ENCODE data around the gene IQSEC1.

The IQSEC1 gene

GRCh38 chr3:13104511-13104910 lies 31.3 kb upstream of the IQSEC1 start:
- no peak overlapping the region for H3K9ac ChIP-seq (ENCODE audit: low read length)
- H3K4me2 ChIP-seq (ENCODE audit: low read depth, low read length, poor library complexity, severe bottlenecking): no peak overlapping the region
- no peaks in the 10 kb centered on the region for H3F3A ChIP-seq (ENCODE audit: insufficient read depth)
- H3K4me3 ChIP-seq (ENCODE audit: insufficient read depth, low read length, poor library complexity, severe bottlenecking): no peak overlapping the region
- H2AFZ ChIP-seq (ENCODE audit: low read depth, low read length, severe bottlenecking): no peak overlapping the region
- H3K79me2 ChIP-seq (ENCODE audit: insufficient read depth, low read length): no peaks in the 10 kb centered on the region
- no peaks in the 10 kb centered on the region for H3K36me3 ChIP-seq (ENCODE audit: low read length)
- H4K20me1 ChIP-seq (ENCODE audit: low read depth, low read length): no peaks in the 10 kb centered on the region
- TF ChIP-seq EZH2phosphoT487 (conservative IDR thresholded peaks at IDR 0.05; ENCODE audit: low read length) (no peak), CTCF (IDR thresholded peaks at IDR 0.05; ENCODE audit: insufficient read depth, low read length, poor library complexity, severe bottlenecking) (no peak)
- no peaks in the 10 kb centered on the region for H3K27me3 ChIP-seq (ENCODE audit: low read length)
- no peaks in the 10 kb centered on the region for H3K9me3 ChIP-seq (ENCODE audit: insufficient read depth, low read length)
- no peaks in the 10 kb centered on the region for H3K9me2 ChIP-seq (replicated peaks; ENCODE audit: insufficient read depth, low read length)
- H3K27ac ChIP-seq (ENCODE audit: low read depth, low read length): no peak overlapping the region

- H3K36me3 ChIP-seq (ENCODE audit: low read length): no peaks in the 10 kb centered on the region
- H3K79me2 ChIP-seq (ENCODE audit: insufficient read depth, low read length): no peaks in the 10 kb centered on the region
- H3K4me3 ChIP-seq (ENCODE audit: insufficient read depth, low read length, poor library complexity, severe bottlenecking): no peak overlapping the region
- H2AFZ ChIP-seq (ENCODE audit: low read depth, low read length, severe bottlenecking): no peak overlapping the region
- H4K20me1 ChIP-seq (ENCODE audit: low read depth, low read length): no peaks in the 10 kb centered on the region
- H3K9me3 ChIP-seq (ENCODE audit: insufficient read depth, low read length): no peaks in the 10 kb centered on the region
- no peak overlapping the region for H3K9ac ChIP-seq (ENCODE audit: low read length)
- H3K4me2 ChIP-seq (ENCODE audit: low read depth, low read length, poor library complexity, severe bottlenecking): no peak overlapping the region
- no peaks in the 10 kb centered on the region for H3K27me3 ChIP-seq (ENCODE audit: low read length)
- H3F3A ChIP-seq (ENCODE audit: insufficient read depth): no peaks in the 10 kb centered on the region
- no peak for TF ChIP-seq CTCF (IDR thresholded peaks at IDR 0.05; ENCODE audit: insufficient read depth, low read length, poor library complexity, severe bottlenecking)
- no peak for TF ChIP-seq EZH2phosphoT487 (conservative IDR thresholded peaks at IDR 0.05; ENCODE audit: low read length)
- no peaks in the 10 kb centered on the region for H3K9me2 ChIP-seq (replicated peaks; ENCODE audit: insufficient read depth, low read length)
- H3K27ac ChIP-seq (ENCODE audit: low read depth, low read length): no peak overlapping the region
Observed at GRCh38 chr3:13103416-13104058, 30.3 kb upstream of the IQSEC1 start.

GRCh38 chr3:13102386-13103345 lies 29.4 kb upstream of the IQSEC1 start:
- Histone ChIP-seq H4K20me1 (ENCODE audit: low read depth, low read length) (no peaks in the 10 kb centered on the region), H3K9ac (ENCODE audit: low read length) (no peak overlapping the region), H3K79me2 (ENCODE audit: insufficient read depth, low read length) (no peaks in the 10 kb centered on the region)

More at GRCh38 chr3:13102386-13103345, 29.4 kb upstream of the IQSEC1 start:
- Histone ChIP-seq H3K9me2 (replicated peaks; ENCODE audit: insufficient read depth, low read length) (no peaks in the 10 kb centered on the region), H2AFZ (ENCODE audit: low read depth, low read length, severe bottlenecking) (no peak overlapping the region), H3K4me3 (ENCODE audit: insufficient read depth, low read length, poor library complexity, severe bottlenecking) (no peak overlapping the region), H3K27me3 (ENCODE audit: low read length) (no peaks in the 10 kb centered on the region), H3F3A (ENCODE audit: insufficient read depth) (no peaks in the 10 kb centered on the region), H3K4me2 (ENCODE audit: low read depth, low read length, poor library complexity, severe bottlenecking) (no peak overlapping the region), H3K9me3 (ENCODE audit: insufficient read depth, low read length) (no peaks in the 10 kb centered on the region), H3K27ac (ENCODE audit: low read depth, low read length) (no peak overlapping the region), H3K36me3 (ENCODE audit: low read length) (no peaks in the 10 kb centered on the region)
- no peak for TF ChIP-seq CTCF (IDR thresholded peaks at IDR 0.05; ENCODE audit: insufficient read depth, low read length, poor library complexity, severe bottlenecking)
- TF ChIP-seq EZH2phosphoT487 (conservative IDR thresholded peaks at IDR 0.05; ENCODE audit: low read length): no peak
